Endothelial cell of umbilical vein (primary cell): ENCODE measurements around the gene TNS1. TPM values are rescaled to one million over a fixed set of nuclear protein-coding genes. Genes with fewer than 3 reads are reported as not detected.

ENCODE experiments used
- BruUV-seq: library from RNA; stranded (reverse); fragments of 400-500 nt; replicated peaks from 2 replicates; lab custom pipeline; 2021; lab: Mats Ljungman, UMichigan
- CTCF ChIA-PET: fragments of 300-600, 350-600 bp; sonication (Branson Sonifier 250); formaldehyde crosslinking; loops from one replicate; lab custom pipeline; 2021; ENCODE audit warnings: antibody characterized with exemption, inconsistent platforms; lab: Charles Lee
- POLR2A ChIA-PET: fragments of 300-600, 350-600 bp; sonication (Branson Sonifier 250); formaldehyde crosslinking; loops from one replicate; lab custom pipeline; 2021; ENCODE audit warnings: antibody characterized with exemption, inconsistent platforms; lab: Charles Lee
- DNase-seq: peaks from one replicate; pipeline ENCODE4 v3.0.0-alpha.2; 2011; ENCODE audit warnings: low read depth, low spot score
- FAIRE-seq: peaks from 2 replicates; lab custom pipeline; 2011; peaks lifted over from hg19 to GRCh38; lab: Jason Lieb, UNC
- H2AFZ ChIP-seq: 2 replicates; pipeline ENCODE4 v1.6.0; 2012; ENCODE audit warnings: low read depth, low read length, control low read depth, inconsistent platforms
- H3K27ac ChIP-seq: 2 replicates; pipeline ENCODE4 v1.5.1; 2011; ENCODE audit warnings: low read depth, mild to moderate bottlenecking, control low read depth, low read length, moderate library complexity; ENCODE audit not compliant: insufficient read depth
- H3K27me3 ChIP-seq, 2 experiments: 2 replicates each; pipeline versions ENCODE4 v1.6.0 to v1.6.1; 2011; ENCODE audit warnings: low read length in 2 of 2, mixed read lengths in 1 of 2; ENCODE audit not compliant: control insufficient read depth in 2 of 2, insufficient read depth in 2 of 2
- H3K36me3 ChIP-seq, 2 experiments: 2 replicates in 1 of 2; 3 replicates in 1 of 2; pipeline ENCODE4 v1.5.1; 2011; ENCODE audit warnings: low read length in 2 of 2, mild to moderate bottlenecking in 1 of 2, moderate library complexity in 1 of 2; ENCODE audit not compliant: control insufficient read depth in 2 of 2, insufficient read depth in 2 of 2; ENCODE audit errors: extremely low read depth in 1 of 2
- H3K4me1 ChIP-seq: 3 replicates; pipeline ENCODE4 v1.5.1; 2011; ENCODE audit warnings: mild to moderate bottlenecking, low read length; ENCODE audit not compliant: control insufficient read depth, insufficient read depth; ENCODE audit errors: extremely low read depth
- H3K4me2 ChIP-seq: 2 replicates; pipeline ENCODE4 v1.6.1; 2011; ENCODE audit warnings: low read length, control low read depth, mixed read lengths; ENCODE audit not compliant: insufficient read depth
- H3K4me3 ChIP-seq, 3 experiments: fragments of 200-600 bp in 1 of 3; sonication (generic), shearing (Covaris generic) in 1 of 3; replicated peaks in 1 of 3; 2 replicates each; pipeline ENCODE4 v1.5.1; 2011 to 2016; ENCODE audit warnings: control low read depth in 3 of 3, low read length in 3 of 3, mild to moderate bottlenecking in 2 of 3, inconsistent platforms in 1 of 3, low read depth in 1 of 3, moderate library complexity in 1 of 3; ENCODE audit not compliant: insufficient read depth in 1 of 3
- H3K79me2 ChIP-seq: 2 replicates; pipeline ENCODE4 v1.6.0; 2012; ENCODE audit warnings: low read length, inconsistent platforms; ENCODE audit not compliant: control insufficient read depth, insufficient read depth
- H3K9ac ChIP-seq: replicated peaks from 2 replicates; pipeline ENCODE3; 2011; ENCODE audit warnings: low read length, control low read depth; ENCODE audit not compliant: insufficient read depth; ENCODE audit errors: extremely low read depth
- H3K9me1 ChIP-seq: replicated peaks from 3 replicates; pipeline ENCODE4 v1.6.0; 2011; ENCODE audit warnings: mild to moderate bottlenecking, low read length; ENCODE audit not compliant: control insufficient read depth, insufficient read depth; ENCODE audit errors: extremely low read depth
- H3K9me3 ChIP-seq: replicated peaks from 2 replicates; pipeline ENCODE4 v1.5.1; 2012; ENCODE audit warnings: low read length, inconsistent platforms; ENCODE audit not compliant: control insufficient read depth, insufficient read depth
- H4K20me1 ChIP-seq: replicated peaks from 2 replicates; pipeline ENCODE3; 2011; ENCODE audit warnings: mild to moderate bottlenecking, low read length; ENCODE audit not compliant: control insufficient read depth, insufficient read depth; ENCODE audit errors: extremely low read depth
- EZH2 ChIP-seq: IDR thresholded peaks from 2 replicates; pipeline ENCODE4 v1.6.1; 2012; ENCODE audit warnings: borderline replicate concordance, low read depth, mild to moderate bottlenecking, moderate library complexity, low read length, inconsistent platforms; ENCODE audit not compliant: severe bottlenecking
- FOS ChIP-seq: IDR thresholded peaks from 2 replicates; pipeline ENCODE4 v1.6.1; 2011; ENCODE audit warnings: mild to moderate bottlenecking, low read length, moderate library complexity, borderline replicate concordance; ENCODE audit not compliant: insufficient read depth
- GATA2 ChIP-seq: IDR thresholded peaks from 2 replicates; pipeline ENCODE4 v1.7.0; 2011; ENCODE audit warnings: low read depth, mild to moderate bottlenecking, moderate library complexity, mixed read lengths, low read length; ENCODE audit not compliant: insufficient read length, insufficient read depth
- JUN ChIP-seq: IDR thresholded peaks from 2 replicates; pipeline ENCODE4 v1.6.1; 2011; ENCODE audit warnings: borderline replicate concordance, low read depth; ENCODE audit not compliant: insufficient read length, insufficient read depth
- MYC ChIP-seq: IDR thresholded peaks from one replicate; pipeline ENCODE4 v1.6.1; 2011; ENCODE audit warnings: mild to moderate bottlenecking, low read depth, low read length
- POLR2A ChIP-seq: IDR thresholded peaks from 2 replicates; pipeline ENCODE4 v1.6.1; 2012; ENCODE audit warnings: low read depth, mild to moderate bottlenecking, control low read depth, low read length
- POLR2AphosphoS5 ChIP-seq: IDR thresholded peaks from 2 replicates; pipeline ENCODE4 v1.6.1; 2012; ENCODE audit warnings: low read depth, mild to moderate bottlenecking, control low read depth, low read length, moderate library complexity; ENCODE audit not compliant: insufficient read depth
- dilution Hi-C: fragments of 300-500 bp; cut with MboI; formaldehyde crosslinking; loops from one replicate; pipeline ENCODE4 v1.15.0; 2019; ENCODE audit warnings: low sequenced_read_pairs; ENCODE audit not compliant: extremely low pct_ligation_motif_present
- intact Hi-C: fragments of 100-400 bp; cut with micrococcal nuclease; formaldehyde crosslinking; loops from one replicate; pipeline ENCODE4 v1.10.0; 2022
- polyA plus RNA-seq, 4 experiments: library from polyadenylated mRNA; depleted of rRNA in 3 of 4; stranded (reverse) in 3 of 4; unstranded in 1 of 4; fragments of >200 nt; gene quantifications; 2 replicates each; pipeline versions ENCODE4 v1.2.1 to v1.2.3, GENCODE V29; 2011 to 2012; ENCODE audit warnings: missing spikeins in 1 of 4
- total RNA-seq: library from RNA; stranded (reverse); gene quantifications from 2 replicates; pipeline ENCODE4 v1.2.3, GENCODE V29; 2021
- TF ChIP-seq, protein P1 (sequence below), 2 donors: IDR thresholded peaks; 1 replicate in 1 of 2; 2 replicates in 1 of 2; pipeline ENCODE4 v1.5.1; 2011; ENCODE audit warnings: low read length in 2 of 2, mild to moderate bottlenecking in 2 of 2, moderate library complexity in 2 of 2, control low read depth in 1 of 2, inconsistent platforms in 1 of 2, low read depth in 1 of 2; ENCODE audit not compliant: insufficient read depth in 1 of 2; ENCODE audit errors: extremely low read depth in 1 of 2
- TF ChIP-seq, protein P2 (sequence below): IDR thresholded peaks from 2 replicates; pipeline ENCODE4 v1.6.1; 2011; ENCODE audit not compliant: insufficient read depth, insufficient read length

The TNS1 gene
- total and polyA plus RNA-seq, 2 donors (not counting 3 experiments of a cell fraction or from before 2014, with no cell fraction given), result 11.0 to 52.1 TPM

DNA sequence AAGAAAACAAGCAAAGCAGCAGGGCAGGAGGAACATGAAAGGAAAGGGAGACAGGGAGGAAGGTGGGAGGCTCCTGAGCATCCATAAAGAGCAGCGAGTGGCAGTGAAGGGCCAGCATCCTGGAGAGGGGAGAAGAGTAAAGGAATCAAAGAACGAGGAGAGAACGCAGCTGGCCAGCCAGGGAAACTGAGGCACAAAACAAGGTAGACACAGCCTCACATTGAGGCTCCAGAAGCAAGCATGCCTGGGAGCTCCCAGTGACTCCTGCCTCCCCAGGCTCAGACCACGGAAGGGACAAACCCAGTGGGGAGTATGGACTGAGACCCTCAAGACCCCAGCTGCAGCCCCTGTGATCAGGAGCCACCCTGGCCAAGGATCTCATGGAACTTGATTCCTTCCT lies 14.0 kb upstream of the TNS1 start:
- FAIRE-seq, result no peak
- no peak for DNase-seq
- Histone ChIP-seq H4K20me1 (no peaks in the 10 kb centered on the region), H3K4me3 (no peak overlapping the region), H3K4me2 (no peak overlapping the region), H2AFZ (no peak overlapping the region), H3K9ac (no peak overlapping the region), H3K4me1 (peaks cover 7% of the 10 kb centered on the region), H3K9me3 (no peaks in the 10 kb centered on the region), H3K79me2 (no peaks in the 10 kb centered on the region), H3K36me3 (no peaks in the 10 kb centered on the region), H3K9me1 (no peaks in the 10 kb centered on the region), H3K27ac (no peak overlapping the region), H3K27me3 (no peaks in the 10 kb centered on the region)
- intact Hi-C loops, result no loop called here
- CTCF ChIA-PET, result interaction anchor here (0.6 to 3.4 kb wide), 3 partner anchors 23 to 231 kb away, joined by 4 to 13 read pairs (median 13); no protein-coding TSS in a partner anchor
- TF ChIP-seq, protein P1, sequence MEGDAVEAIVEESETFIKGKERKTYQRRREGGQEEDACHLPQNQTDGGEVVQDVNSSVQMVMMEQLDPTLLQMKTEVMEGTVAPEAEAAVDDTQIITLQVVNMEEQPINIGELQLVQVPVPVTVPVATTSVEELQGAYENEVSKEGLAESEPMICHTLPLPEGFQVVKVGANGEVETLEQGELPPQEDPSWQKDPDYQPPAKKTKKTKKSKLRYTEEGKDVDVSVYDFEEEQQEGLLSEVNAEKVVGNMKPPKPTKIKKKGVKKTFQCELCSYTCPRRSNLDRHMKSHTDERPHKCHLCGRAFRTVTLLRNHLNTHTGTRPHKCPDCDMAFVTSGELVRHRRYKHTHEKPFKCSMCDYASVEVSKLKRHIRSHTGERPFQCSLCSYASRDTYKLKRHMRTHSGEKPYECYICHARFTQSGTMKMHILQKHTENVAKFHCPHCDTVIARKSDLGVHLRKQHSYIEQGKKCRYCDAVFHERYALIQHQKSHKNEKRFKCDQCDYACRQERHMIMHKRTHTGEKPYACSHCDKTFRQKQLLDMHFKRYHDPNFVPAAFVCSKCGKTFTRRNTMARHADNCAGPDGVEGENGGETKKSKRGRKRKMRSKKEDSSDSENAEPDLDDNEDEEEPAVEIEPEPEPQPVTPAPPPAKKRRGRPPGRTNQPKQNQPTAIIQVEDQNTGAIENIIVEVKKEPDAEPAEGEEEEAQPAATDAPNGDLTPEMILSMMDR (IDR thresholded peaks at IDR 0.05; ENCODE audit: extremely low read depth in 1 of 2, insufficient read depth in 1 of 2, low read depth in 1 of 2, low read length in 2 of 2), result no peak
- TF ChIP-seq JUN (no peak), FOS (no peak), POLR2A (no peak), MYC (no peak), GATA2 (no peak), EZH2 (no peak), POLR2AphosphoS5 (no peak)
- TF ChIP-seq, protein P2, sequence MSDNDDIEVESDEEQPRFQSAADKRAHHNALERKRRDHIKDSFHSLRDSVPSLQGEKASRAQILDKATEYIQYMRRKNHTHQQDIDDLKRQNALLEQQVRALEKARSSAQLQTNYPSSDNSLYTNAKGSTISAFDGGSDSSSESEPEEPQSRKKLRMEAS, result no peak
- no TSS peak for BruUV-seq
- POLR2A ChIA-PET, result no interaction called here
- dilution Hi-C loops, result no loop called here
